Thyroid gland (tissue), 4 donors: ENCODE measurements around the gene SASH1. TPM values are rescaled to one million over a fixed set of nuclear protein-coding genes. Genes with fewer than 3 reads are reported as not detected.

Experiments
- DNase-seq, 2 donors: peaks; one replicate each; pipeline ENCODE4 v3.0.0-alpha.2; 2019
- H3K27ac ChIP-seq, 3 donors: fragments of 200-600 bp; sonication (generic); 1 replicate in 2 of 3; 2 replicates in 1 of 3; pipeline ENCODE4 v1.5.1; 2016 to 2019; ENCODE audit warnings: mild to moderate bottlenecking in 1 of 3, moderate library complexity in 1 of 3
- H3K27me3 ChIP-seq: fragments of 200-600 bp; sonication (generic); one replicate; pipeline ENCODE4 v1.5.1; 2019
- H3K36me3 ChIP-seq, 2 donors: fragments of 200-600 bp; sonication (generic); one replicate each; pipeline ENCODE4 v1.5.1; 2016 to 2019
- H3K4me1 ChIP-seq, 2 donors: fragments of 200-600 bp; sonication (generic); one replicate each; pipeline ENCODE4 v1.5.1; 2017 to 2019
- H3K4me3 ChIP-seq, 3 donors: fragments of 200-600 bp; sonication (generic); replicated peaks in 1 of 3; 1 replicate in 2 of 3; 2 replicates in 1 of 3; pipeline ENCODE4 v1.5.1; 2016; ENCODE audit warnings: mild to moderate bottlenecking in 1 of 3
- H3K9me3 ChIP-seq: fragments of 200-600 bp; sonication (generic); one replicate; pipeline ENCODE4 v1.5.1; 2017
- CTCF ChIP-seq, 6 experiments: fragments of 200-600 bp in 3 of 6; fragments of 450-650 bp in 3 of 6; sonication (generic) in 3 of 6; IDR thresholded peaks; one replicate each; pipeline ENCODE4 v1.5.1; 2016 to 2019; ENCODE audit warnings: antibody characterized with exemption in 6 of 6, mild to moderate bottlenecking in 2 of 6, inconsistent platforms in 1 of 6, moderate library complexity in 1 of 6
- POLR2A ChIP-seq, 2 donors: fragments of 450-650 bp; IDR thresholded peaks; one replicate each; pipeline ENCODE4 v1.6.1; 2017; ENCODE audit warnings: antibody characterized with exemption in 2 of 2, mild to moderate bottlenecking in 2 of 2, moderate library complexity in 1 of 2
- WGBS, 2 donors: methylation state at CpG; one replicate each; pipeline ENCODE4 v1.1.5; 2017; 5-methylcytosine and 5-hydroxymethylcytosine counted together
- intact Hi-C: fragments of 100-400 bp; cut with DNase I; formaldehyde crosslinking; loops from one replicate; pipeline ENCODE4 v1.15.1; 2023
- total RNA-seq, 4 donors: library from RNA; depleted of rRNA; stranded (reverse); fragments of >200 nt; gene quantifications; one replicate each; pipeline ENCODE4 v1.2.3, GENCODE V29; 2016

Gene SASH1
- total RNA-seq, 4 donors from 2014 or later: 154 to 235 (median 190) TPM

DNA sequence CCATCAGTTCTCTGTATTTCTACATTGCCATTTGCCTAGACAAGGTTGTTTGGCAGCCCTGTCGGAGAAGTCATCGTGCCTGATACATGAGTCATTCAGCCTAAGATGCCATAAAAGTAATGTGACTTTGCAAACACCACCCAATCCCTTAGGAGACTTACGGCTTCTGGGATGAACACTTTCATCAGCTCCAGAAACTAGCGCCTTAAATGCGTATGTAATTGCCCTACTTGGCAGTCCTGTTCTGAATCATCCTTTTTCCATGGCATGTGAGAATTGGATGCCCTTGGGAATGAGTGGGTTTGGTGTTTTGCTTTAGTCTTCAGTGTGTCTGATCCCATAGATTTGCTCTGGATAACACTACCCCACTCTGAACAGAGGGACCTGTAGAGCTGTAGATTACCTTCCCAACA lies 158.5 kb downstream of the SASH1 start:
- Histone ChIP-seq H3K4me1 (peaks cover 5 to 43% of the 10 kb centered on the region in 2 donors), H3K36me3 (no peaks in the 10 kb centered on the region), H3K27me3 (no peaks in the 10 kb centered on the region), H3K27ac (peak overlapping the region; percentile 41 to 85 (median 73)), H3K4me3 (no peak overlapping the region), H3K9me3 (no peaks in the 10 kb centered on the region)
- WGBS, 2 donors: 78 to 90% methylated on average over 5 of the region's 5 CpGs
- intact Hi-C loops: no loop called here
- DNase-seq: no peak
- TF ChIP-seq POLR2A (IDR thresholded peaks at IDR 0.05): no peak
- TF ChIP-seq CTCF (IDR thresholded peaks at IDR 0.05): no peak

GRCh38 chr6:148502083-148502772 lies 159.6 kb downstream of the SASH1 start:
- H3K36me3 ChIP-seq: no peaks in the 10 kb centered on the region

DNA sequence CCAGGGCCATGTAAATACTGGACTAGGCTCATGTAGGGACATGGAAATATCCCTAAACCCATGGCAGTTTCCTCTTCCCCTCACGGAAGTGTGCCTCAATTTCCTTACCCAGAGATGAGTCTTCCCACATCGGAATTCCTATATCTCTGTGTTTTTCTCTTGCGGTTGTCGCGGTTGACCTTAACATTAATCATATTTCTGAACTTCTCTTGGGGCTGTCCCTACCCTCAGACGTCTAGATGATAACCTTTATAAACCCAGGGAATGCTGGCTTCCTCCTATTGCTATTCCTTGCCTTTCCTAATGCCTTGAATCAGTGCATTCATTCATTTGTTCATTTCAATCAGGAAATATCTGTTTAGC lies 160.1 kb downstream of the SASH1 start:
- no peaks in the 10 kb centered on the region for H3K27me3 ChIP-seq
- 72 to 78% methylated on average over 6 of the region's 6 CpGs for WGBS, 2 donors
- no peak overlapping the region for H3K4me3 ChIP-seq
- H3K4me1 ChIP-seq: peaks cover 0 to 35% of the 10 kb centered on the region in 2 donors
- no peaks in the 10 kb centered on the region for H3K36me3 ChIP-seq
- intact Hi-C loops: no loop called here
- H3K27ac ChIP-seq: peak overlapping the region; percentile 70 to 85 (median 73)
- DNase-seq: no peak
- TF ChIP-seq CTCF (IDR thresholded peaks at IDR 0.05): no peak
- no peak for TF ChIP-seq POLR2A (IDR thresholded peaks at IDR 0.05)
- H3K9me3 ChIP-seq: no peaks in the 10 kb centered on the region

More at GRCh38 chr6:148502083-148502772, 159.6 kb downstream of the SASH1 start:
- peak overlapping the region; percentile 70 to 85 (median 73) for H3K27ac ChIP-seq
- no peak for TF ChIP-seq POLR2A (IDR thresholded peaks at IDR 0.05)
- TF ChIP-seq CTCF (IDR thresholded peaks at IDR 0.05): no peak
- no peaks in the 10 kb centered on the region for H3K9me3 ChIP-seq
- intact Hi-C loops: no loop called here
- H3K4me3 ChIP-seq: no peak overlapping the region
- WGBS, 2 donors: 72 to 74% methylated on average over 8 of the region's 8 CpGs
- H3K4me1 ChIP-seq: peaks cover 3 to 40% of the 10 kb centered on the region in 2 donors
- DNase-seq: no peak
- no peaks in the 10 kb centered on the region for H3K27me3 ChIP-seq

DNA sequence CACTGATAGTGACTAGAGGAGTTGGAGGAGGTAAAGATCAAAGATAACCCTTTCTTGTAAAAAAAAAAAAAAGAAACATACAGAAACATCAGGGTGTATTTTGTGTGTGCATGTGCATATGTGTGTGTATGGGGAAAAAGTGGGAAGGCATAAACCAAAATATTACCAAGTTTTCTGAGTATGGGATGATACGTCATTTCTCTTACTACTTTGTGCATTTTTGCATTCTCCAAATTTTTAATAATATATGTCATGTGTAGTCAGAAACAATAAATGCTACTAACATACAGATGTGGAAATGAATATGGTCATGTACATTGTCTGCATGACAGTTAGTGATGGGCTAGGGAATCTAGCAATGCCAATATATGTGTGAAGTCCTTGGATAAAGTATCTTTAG lies 161.1 kb downstream of the SASH1 start:
- no peak for TF ChIP-seq CTCF (IDR thresholded peaks at IDR 0.05)
- no peak for TF ChIP-seq POLR2A (IDR thresholded peaks at IDR 0.05)
- no peaks in the 10 kb centered on the region for H3K9me3 ChIP-seq
- no peaks in the 10 kb centered on the region for H3K27me3 ChIP-seq
- H3K36me3 ChIP-seq: no peaks in the 10 kb centered on the region
- no peak for DNase-seq
- intact Hi-C loops: no loop called here
- WGBS, 2 donors: 0 to 40% methylated on average over 1 of the region's 1 CpG
- H3K4me1 ChIP-seq: peaks cover 0 to 35% of the 10 kb centered on the region in 2 donors
- H3K4me3 ChIP-seq: no peak overlapping the region
- H3K27ac ChIP-seq: peak overlapping the region in 1 of 3 donors; percentile 85

GRCh38 chr6:148507774-148508173 lies 165.1 kb downstream of the SASH1 start:
- no peak for DNase-seq
- no peak overlapping the region for H3K4me3 ChIP-seq
- intact Hi-C loops: no loop called here

More at GRCh38 chr6:148507774-148508173, 165.1 kb downstream of the SASH1 start:
- H3K36me3 ChIP-seq: no peaks in the 10 kb centered on the region
- H3K27ac ChIP-seq: peak overlapping the region; percentile 47 to 87 (median 86)
- no peaks in the 10 kb centered on the region for H3K27me3 ChIP-seq
- no peaks in the 10 kb centered on the region for H3K9me3 ChIP-seq
- WGBS, 2 donors: 55 to 57% methylated on average over 5 of the region's 5 CpGs
- TF ChIP-seq CTCF (IDR thresholded peaks at IDR 0.05) (no peak), POLR2A (IDR thresholded peaks at IDR 0.05) (peak in 1 of 2 donors; percentile 12)
- peaks cover 7 to 20% of the 10 kb centered on the region in 2 donors for H3K4me1 ChIP-seq
